Fibroblast of lung (primary cell): Measurements from ENCODE around the gene GRN.
A peak's percentile ranks its signal among the peaks of the same experiment; 100 is the strongest.

ENCODE experiments used
- EZH2 ChIP-seq: IDR thresholded peaks from 2 replicates; pipeline ENCODE4 v1.5.1; 2012; ENCODE audit warnings: low read length, control low read depth, mild to moderate bottlenecking; ENCODE audit errors: missing control alignments
- TF ChIP-seq, protein P1 (sequence below), 2 donors: IDR thresholded peaks in 1 of 2; conservative IDR thresholded peaks in 1 of 2; 1 replicate in 1 of 2; 2 replicates in 1 of 2; pipeline ENCODE4 v1.5.1; 2011 to 2012; ENCODE audit warnings: low read length in 2 of 2, control low read depth in 1 of 2, inconsistent platforms in 1 of 2, low read depth in 1 of 2, mild to moderate bottlenecking in 1 of 2

DNA sequence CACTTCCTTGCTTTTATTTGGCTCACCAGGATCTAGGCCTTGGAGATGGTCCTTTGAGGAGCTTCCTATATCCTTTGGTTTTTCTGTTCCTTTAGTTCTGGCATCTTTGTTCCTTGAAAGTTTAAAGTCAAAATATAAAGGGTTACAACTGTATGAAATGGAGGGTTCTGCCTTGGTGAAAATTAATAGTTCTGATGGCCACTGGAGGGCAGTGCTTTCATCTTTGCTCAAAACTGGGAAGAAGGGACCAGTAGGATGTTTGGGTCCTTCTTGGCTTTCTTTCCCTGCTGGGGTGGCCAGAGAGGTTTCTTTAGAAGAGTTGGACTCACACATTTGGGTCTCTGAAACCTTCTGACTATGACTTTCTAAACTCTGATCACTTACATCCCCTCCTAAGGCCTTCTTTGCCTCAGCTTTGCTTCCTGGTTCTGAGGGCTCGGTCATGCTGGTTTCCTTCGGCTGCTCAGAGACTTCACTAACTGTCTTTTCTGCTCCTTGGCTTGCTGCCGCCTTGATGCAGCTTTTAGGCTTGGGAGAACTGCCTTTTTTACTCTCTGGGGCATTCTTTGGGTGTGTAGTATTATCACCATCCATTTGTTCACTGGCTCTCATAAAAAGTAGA is 55.2 kb downstream of the GRN start:
- TF ChIP-seq, protein P1, sequence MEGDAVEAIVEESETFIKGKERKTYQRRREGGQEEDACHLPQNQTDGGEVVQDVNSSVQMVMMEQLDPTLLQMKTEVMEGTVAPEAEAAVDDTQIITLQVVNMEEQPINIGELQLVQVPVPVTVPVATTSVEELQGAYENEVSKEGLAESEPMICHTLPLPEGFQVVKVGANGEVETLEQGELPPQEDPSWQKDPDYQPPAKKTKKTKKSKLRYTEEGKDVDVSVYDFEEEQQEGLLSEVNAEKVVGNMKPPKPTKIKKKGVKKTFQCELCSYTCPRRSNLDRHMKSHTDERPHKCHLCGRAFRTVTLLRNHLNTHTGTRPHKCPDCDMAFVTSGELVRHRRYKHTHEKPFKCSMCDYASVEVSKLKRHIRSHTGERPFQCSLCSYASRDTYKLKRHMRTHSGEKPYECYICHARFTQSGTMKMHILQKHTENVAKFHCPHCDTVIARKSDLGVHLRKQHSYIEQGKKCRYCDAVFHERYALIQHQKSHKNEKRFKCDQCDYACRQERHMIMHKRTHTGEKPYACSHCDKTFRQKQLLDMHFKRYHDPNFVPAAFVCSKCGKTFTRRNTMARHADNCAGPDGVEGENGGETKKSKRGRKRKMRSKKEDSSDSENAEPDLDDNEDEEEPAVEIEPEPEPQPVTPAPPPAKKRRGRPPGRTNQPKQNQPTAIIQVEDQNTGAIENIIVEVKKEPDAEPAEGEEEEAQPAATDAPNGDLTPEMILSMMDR (conservative IDR thresholded peaks at IDR 0.05 in 1 of 2, IDR thresholded peaks at IDR 0.05 in 1 of 2; ENCODE audit: low read depth in 1 of 2, low read length in 2 of 2) = peak; percentile 47 to 54
- TF ChIP-seq EZH2 = no peak
